Mucosa of gallbladder (tissue), 1 donor: ENCODE data around the gene TRMT112. TPM values are rescaled to one million over a fixed set of nuclear protein-coding genes. Genes with fewer than 3 reads are reported as not detected.

Experiments
- DNase-seq: peaks from one replicate; pipeline ENCODE4 v3.0.0-alpha.2; 2020; ENCODE audit warnings: low spot score
- total RNA-seq: library from RNA; stranded (reverse); gene quantifications from one replicate; pipeline ENCODE4 v1.2.1, GENCODE V29; 2021
- donor health status: DM: no; HTN: no; CAD: no.

The TRMT112 gene
- total RNA-seq, 1 donor from 2014 or later: 126 TPM

DNA sequence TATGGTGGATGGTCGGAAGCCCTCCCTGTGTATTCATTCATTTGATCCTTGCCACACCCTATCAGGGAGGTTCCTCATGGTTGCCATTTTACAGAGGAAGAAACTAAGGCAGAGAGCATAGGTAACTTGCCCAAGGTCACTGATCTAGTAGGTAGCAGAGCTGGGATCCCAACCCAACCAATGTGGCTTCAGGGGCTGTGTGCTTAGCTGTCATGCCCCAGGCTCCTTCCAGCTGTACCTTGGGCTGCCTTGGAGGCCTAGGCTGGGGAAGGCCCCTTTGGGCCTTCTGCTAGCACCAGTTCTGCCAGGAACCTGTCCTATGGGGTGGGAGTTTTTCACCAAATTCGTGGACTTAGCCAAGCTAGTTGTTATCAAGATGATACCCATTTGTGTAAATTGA lies 41.5 kb downstream of the TRMT112 start:
- no peak for DNase-seq

DNA sequence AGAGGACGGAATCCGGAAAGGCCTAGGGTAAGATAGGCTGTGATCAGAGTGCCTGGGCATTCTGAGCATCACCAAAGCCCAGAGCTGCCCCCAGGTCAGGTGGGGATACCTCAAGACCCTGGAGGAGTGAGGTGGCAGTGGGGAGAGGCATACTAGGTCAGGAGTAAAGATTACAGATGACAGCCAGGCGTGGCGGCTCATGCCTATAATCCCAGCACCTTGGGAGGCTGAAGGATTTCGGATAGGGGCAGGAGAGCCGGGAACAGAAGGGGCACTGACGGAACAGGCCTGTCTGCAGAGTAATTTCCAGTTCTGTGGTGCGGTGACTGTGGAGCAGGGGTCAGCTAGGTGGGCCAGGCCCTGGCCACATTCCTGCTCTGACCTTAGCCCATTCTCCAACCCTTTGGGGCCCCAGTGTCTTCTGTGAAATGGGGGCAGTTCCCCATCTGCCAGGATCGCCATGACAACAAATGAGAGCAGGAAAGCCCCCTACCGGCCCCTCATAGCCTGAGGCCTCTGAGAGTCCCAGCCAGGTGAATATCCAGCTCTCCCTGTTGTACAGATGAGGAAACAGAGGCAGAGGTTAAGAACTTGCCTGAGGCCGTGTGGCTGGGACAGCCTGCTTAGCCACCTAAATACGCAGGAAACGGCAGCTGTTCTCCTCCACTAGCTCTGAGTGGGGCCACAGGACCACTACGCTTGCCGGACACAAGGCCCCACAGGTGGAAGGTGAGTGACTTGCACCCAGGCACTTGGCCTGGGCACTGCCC lies 42.1 kb downstream of the TRMT112 start:
- no peak for DNase-seq

DNA sequence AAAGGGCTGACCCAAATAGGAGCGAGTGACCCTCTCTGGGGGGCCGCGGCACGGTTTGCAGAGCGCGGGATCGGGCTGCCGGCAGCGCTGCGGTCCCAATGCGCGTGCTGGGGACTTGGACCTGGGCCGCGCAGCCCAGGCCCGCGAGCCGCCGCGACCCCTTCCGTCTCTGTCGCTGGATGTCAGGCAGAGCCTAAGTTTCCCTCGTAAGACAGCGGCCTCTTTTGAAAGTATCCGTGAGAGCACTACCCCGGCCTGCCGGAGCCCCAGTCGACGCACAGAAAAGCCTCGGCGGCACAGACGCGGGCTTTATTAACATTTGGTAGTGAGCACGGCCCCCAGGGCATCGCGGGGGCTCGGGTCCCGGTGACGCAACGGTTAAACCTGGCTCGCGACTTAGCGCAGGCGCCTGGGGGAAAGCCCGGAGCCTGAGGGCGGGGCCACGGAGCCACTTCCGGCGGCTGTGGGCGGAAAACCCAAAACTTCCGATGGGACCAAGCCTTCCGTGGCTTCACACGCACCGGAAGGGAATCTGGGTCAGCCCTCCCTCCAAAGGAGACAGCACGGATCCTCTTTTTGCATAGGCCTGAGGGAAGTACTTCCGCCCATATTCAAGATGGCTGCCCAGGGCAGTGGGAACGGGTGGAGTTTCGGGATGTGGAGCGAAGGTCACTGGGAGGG lies 47.7 kb downstream of the TRMT112 start:
- peak; percentile 98 for DNase-seq

DNA sequence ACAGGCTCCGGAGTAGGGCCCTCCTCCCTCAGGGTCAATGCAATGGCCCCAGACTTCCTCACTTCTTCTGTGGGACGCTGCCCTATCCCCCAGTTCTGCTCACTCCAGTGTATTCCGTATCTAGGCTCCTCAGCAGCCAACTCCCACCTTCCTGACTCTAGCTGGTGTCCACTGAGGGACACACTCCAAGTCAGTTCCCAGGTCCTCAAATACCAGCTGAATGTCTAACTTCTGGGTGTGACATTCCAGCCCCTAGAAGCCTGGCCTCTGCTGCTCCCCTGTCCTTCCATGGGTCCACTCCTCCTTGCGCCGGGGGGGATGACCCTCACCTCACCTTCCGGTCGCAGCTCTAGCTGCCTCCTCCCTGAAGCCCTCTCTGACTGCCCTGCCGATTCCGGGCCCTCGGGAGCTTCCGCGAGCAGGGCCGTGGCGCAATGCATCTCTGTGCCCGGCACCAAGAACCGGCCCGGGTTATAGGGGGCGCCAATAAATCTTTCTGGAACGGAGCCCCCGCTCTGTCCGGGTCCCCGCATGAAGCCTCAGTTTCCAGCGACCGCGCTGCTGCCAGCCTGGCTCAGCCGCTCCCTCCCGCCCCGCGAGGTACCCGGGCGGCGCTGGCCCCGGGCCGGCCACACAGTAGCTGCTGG lies 48.3 kb downstream of the TRMT112 start:
- peak; percentile 47 for DNase-seq

DNA sequence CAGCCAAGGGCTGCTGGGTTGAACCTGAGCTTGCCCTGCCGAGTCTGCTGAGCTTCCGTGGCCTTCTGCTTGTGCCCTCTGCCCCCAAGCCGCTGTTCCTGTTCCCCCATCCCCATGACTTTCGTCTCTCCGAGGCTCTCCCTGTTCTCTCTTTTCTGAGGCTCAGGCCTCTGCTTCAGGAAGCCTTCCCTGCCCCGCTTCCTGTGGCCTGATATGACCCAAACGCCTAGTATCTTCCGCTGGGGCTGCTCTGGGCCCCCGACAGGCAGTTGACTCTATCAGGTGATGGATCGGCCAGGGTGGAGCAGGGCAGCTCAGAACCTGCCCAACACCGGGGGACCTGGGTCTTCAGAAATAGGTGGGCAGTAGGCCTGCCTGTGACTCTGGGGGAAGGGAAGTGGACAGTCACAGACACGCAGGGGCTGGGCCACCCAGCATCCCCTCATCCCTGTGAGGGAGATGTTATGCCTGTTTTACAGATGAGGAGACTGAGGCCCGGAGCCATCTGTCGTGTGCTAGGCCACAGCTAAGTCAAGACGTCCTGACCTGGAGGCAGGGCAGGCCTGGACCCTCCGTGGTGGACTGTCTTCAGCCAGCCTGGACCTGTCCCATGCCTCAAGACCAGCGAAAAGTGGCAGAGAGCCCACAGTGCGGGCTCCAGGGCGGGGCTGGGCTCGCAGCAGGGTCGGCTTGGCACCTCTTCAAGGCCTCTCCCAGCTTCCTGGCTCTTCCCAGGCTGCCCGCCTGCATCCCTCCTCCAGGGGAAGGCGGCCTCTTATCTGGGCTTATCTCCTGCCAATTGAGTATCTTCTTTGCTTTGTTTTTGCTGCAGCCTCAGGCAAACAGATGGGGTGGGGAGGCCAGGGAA lies 49.1 kb downstream of the TRMT112 start:
- DNase-seq: peak; percentile 73

DNA sequence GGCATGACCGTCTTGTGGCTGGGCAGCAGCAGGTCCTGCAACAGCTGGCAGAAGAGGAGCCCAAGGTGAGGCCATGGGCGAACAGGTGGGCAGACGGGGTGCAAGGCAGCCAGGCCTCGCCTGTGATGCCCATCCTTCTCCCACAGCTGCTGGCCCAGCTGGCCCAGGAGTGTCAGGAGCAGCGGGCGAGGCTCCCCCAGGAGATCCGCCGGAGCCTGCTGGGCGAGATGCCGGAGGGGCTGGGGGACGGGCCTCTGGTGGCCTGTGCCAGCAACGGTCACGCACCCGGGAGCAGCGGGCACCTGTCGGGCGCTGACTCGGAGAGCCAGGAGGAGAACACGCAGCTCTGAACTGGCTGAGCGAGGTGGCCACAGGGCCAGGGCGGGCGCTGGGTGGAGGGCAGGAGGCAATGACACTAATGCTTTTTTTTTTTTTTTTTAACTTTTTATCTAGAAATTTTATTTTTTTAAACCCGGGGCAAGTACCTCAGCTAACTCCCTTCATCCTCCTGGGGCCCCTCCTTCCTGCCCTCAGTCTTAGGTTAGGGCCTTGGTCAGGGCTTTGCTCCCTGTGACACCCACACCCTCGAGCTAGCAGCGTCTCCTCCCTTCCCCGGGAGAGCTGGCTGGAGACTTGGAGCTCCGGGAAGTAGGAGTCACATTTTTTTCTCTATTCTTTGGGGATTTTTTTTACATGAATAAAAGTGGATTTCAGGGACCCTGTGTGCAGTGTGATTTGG lies 50.0 kb downstream of the TRMT112 start:
- no peak for DNase-seq

Other genes with a start within 250 kb of the TRMT112 start
- 19.3 TPM for gene MACROD1, start 151.4 kb downstream of the TRMT112 start, total RNA-seq
- 115 TPM for gene STIP1, start 131.4 kb downstream of the TRMT112 start, total RNA-seq
- 21.7 TPM for gene FERMT3, start 110.8 kb downstream of the TRMT112 start, total RNA-seq
- gene TRPT1, start 91.4 kb downstream of the TRMT112 start, total RNA-seq: 47.4 TPM
- 78.6 TPM for gene NUDT22, start 91.3 kb downstream of the TRMT112 start, total RNA-seq
- gene DNAJC4, start 87.0 kb downstream of the TRMT112 start, total RNA-seq: 62.7 TPM
- 104 TPM for gene VEGFB, start 83.0 kb downstream of the TRMT112 start, total RNA-seq
- gene FKBP2, start 76.5 kb downstream of the TRMT112 start, total RNA-seq: 120 TPM
- gene PPP1R14B, start 70.6 kb downstream of the TRMT112 start, total RNA-seq: 74.7 TPM
- 42.4 TPM for gene PLCB3, start 66.0 kb downstream of the TRMT112 start, total RNA-seq
- gene BAD, start 32.9 kb downstream of the TRMT112 start, total RNA-seq: 112 TPM
- gene GPR137, start 31.7 kb downstream of the TRMT112 start, total RNA-seq: 105 TPM
- gene KCNK4, start 26.3 kb downstream of the TRMT112 start, total RNA-seq: not detected
- 0.29 TPM for gene CATSPERZ, start 17.2 kb downstream of the TRMT112 start, total RNA-seq
- 97.7 TPM for gene ESRRA, start 12.0 kb downstream of the TRMT112 start, total RNA-seq
- gene PRDX5, start 562 bp upstream of the TRMT112 start, total RNA-seq: 202 TPM
- gene CCDC88B, start 22.6 kb upstream of the TRMT112 start, total RNA-seq: 25.8 TPM
- gene RPS6KA4, start 41.6 kb upstream of the TRMT112 start, total RNA-seq: 33.0 TPM
- gene SLC22A11, start 238.4 kb upstream of the TRMT112 start, total RNA-seq: 0.12 TPM